Left cardiac atrium (tissue), 4 donors: Measurements from ENCODE around the gene CBL. TPM values are rescaled to one million over a fixed set of nuclear protein-coding genes. Genes with fewer than 3 reads are reported as not detected.

ENCODE experiments used
- ATAC-seq, 2 donors: fragments of 200-7000 bp; cut with Tn5 transposase; one replicate each; pipeline ENCODE4 v1.9.1; 2020; ENCODE audit warnings: mild to moderate bottlenecking in 2 of 2, moderate library complexity in 2 of 2
- DNase-seq: peaks from one replicate; pipeline ENCODE4 v3.0.0-alpha.2; 2020
- intact Hi-C, 2 donors: fragments of 100-400 bp; cut with DNase I; formaldehyde crosslinking; loops; one replicate each; pipeline versions ENCODE4 v1.14.1 to v1.15.1; 2022 to 2023
- total RNA-seq, 2 donors: library from RNA; stranded (reverse); fragmentation: NEBNext Ultra II Directional; extraction: Animal tissue kit (Norgen Biotek cat#: 25700); gene quantifications; one replicate each; pipeline ENCODE4 v1.2.1, GENCODE V29; 2021
- donor health status: DM: no; HTN: yes; CAD: no.
- donor health status: DM: no; HTN: yes; CAD: no; lungs with severe emphysema.
- donor health status: DM: yes; HTN: yes; CAD: no.
- donor health status: Dilated cardiomyopathy.

The CBL gene
- total RNA-seq, 2 donors from 2014 or later, result 11.1 to 13.8 TPM

- intact Hi-C loops, result no loop called here
- DNase-seq (no peak), ATAC-seq (no peak)
Measured at GRCh38 chr11:119317592-119318239, 111.6 kb downstream of the CBL start.

GRCh38 chr11:119318240-119319135, 112.3 kb downstream of the CBL start:
- intact Hi-C loops, result no loop called here
- peak; percentile 60 for DNase-seq
- ATAC-seq, result no peak

- DNase-seq (no peak), ATAC-seq (no peak)
- intact Hi-C loops, result no loop called here
Measured at GRCh38 chr11:119319136-119319699, 113.1 kb downstream of the CBL start.

- no peak for ATAC-seq
- peak; percentile 67 for DNase-seq
- intact Hi-C loops, result loop anchor here (5.0 to 10.0 kb wide), 2 partner anchors 112 to 115 kb away; partner anchors contain the start of gene CBL (in 2 of the 2)
Measured at GRCh38 chr11:119319700-119320239, 113.6 kb downstream of the CBL start.

GRCh38 chr11:119320240-119320775, 114.2 kb downstream of the CBL start:
- no peak for DNase-seq
- intact Hi-C loops, result loop anchor here (5.0 to 10.0 kb wide), 2 partner anchors 113 to 116 kb away; partner anchors contain the start of gene CBL (in 2 of the 2)
- peak in 1 of 2 donors; percentile 0 for ATAC-seq

DNA sequence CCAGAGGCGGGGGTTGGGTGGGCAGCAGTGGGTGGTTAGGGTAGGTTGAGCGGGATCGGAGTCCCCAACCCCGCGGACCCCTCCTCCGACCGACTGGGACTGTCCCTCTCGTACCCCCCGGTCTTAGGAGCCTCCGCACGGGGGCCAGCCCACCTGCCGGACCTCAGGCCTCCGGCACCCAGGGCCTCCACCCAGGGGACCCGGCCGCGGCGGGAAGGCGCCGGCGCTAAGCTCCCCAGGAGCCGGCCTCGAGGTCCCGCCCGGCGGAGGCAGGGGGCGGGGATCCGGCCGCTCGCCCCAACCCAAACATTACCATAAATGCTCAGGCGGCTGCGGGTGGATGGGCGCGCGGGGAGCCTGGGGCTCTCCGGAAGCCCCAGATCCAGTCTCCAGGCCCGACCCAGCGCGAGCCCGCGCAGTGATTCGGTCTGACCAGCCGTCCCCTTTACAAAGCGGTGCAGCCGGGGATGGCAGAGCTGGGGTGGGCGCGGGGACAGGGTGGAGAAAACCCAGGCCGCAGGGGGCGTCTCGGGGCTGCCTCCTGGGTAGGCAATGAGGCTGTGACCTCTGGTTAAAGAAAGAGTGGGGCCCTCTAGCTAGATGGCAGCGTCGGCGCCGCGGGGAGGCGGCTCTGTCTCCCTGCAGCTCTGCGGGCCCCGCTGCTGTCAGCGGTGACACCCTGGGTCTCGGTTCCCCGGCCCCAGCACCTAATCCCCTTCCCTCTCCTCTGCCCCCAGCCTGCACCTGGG, 114.8 kb downstream of the CBL start:
- DNase-seq, result peak; percentile 82
- ATAC-seq, result peak; percentile 45 to 66
- intact Hi-C loops, result loop anchor here (5.0 to 10.0 kb wide), 2 partner anchors 114 to 116 kb away; partner anchors contain the start of gene CBL (in 2 of the 2)

- no peak for ATAC-seq
- DNase-seq, result no peak
- intact Hi-C loops, result loop anchor here (5.0 to 10.0 kb wide), 2 partner anchors 115 to 118 kb away; partner anchors contain the start of gene CBL (in 2 of the 2)
Measured at GRCh38 chr11:119322360-119322739, 116.2 kb downstream of the CBL start.

DNA sequence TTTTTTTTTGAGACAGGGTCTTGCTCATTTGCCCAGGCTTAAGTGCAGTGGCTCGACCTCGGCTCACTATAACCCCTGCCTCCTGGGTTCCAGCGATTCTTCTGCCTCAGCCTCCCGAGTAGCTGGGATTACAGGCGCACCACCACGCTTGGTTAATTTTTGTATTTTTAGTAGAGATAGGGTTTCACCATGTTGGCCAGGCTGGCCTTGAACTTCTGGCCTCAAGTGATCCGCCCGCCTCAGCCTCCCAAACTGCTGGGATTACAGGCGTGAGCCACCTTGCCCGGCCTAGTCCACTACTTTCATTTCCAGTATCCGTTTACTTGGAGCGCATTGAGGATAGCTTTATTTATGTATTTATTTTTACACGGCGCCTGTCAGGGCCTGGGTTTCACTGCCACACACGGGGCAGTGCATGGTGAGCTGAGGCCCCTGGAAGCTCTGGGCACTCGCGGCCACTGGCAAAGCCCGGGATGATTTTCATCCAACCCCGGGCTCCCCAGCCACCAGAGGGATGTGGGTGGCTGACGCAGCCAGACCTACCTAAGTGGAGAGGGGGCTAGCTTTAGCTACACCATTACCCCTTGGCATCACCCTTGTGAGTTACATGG, 116.9 kb downstream of the CBL start:
- intact Hi-C loops, result loop anchor here (5.0 to 10.0 kb wide), 2 partner anchors 116 to 118 kb away; partner anchors contain the start of gene CBL (in 2 of the 2)
- DNase-seq (no peak), ATAC-seq (no peak)

DNA sequence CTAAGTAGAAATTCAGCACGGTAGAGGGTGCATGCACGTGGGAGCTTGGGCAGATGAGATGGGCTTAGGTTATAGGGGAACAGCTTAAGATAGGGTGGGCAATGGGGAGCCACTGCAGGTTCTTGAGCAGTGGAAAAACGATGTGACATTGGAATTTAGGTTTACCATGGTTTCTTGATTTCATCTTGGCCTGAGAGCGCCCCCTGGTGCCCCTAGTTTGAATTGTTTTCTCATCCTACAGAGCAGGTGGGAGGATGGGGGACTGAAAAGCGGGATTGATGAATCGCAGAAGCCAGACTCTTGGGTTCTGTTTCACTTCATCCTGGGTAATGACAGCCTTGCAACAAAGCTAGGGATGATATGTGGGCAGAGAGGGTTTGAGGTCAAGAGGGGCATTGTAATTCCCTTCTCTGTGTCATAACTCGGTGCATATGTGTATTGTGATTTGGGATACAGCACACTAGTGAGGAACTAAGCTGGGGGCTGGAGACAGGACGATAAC, 117.4 kb downstream of the CBL start:
- intact Hi-C loops, result loop anchor here (5.0 to 10.0 kb wide), 2 partner anchors 116 to 119 kb away; partner anchors contain the start of gene CBL (in 2 of the 2)
- ATAC-seq, result no peak
- DNase-seq, result peak; percentile 77

DNA sequence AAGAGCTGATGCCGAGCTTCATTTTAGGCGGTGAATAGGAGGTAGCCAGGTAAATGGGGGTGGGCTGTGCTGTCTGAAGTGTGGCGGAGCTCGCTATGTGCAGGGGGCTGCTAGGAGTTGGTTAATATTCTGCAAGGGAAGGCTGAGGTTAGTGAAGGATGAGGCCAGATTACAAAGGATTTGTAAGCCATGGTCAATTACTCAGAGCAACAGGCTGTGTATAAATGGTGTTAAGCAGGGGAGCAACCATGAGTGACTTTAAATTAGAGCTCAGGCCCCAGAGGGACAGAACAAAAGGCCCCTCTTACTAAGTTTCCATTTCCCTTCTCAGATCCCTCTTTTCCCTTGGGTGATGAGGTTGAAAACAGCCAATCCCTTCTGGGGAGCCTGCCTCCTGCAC, 118.0 kb downstream of the CBL start:
- ATAC-seq (no peak), DNase-seq (no peak)
- intact Hi-C loops, result loop anchor here (5.0 to 10.0 kb wide), 2 partner anchors 117 to 119 kb away; partner anchors contain the start of gene CBL (in 2 of the 2)

- intact Hi-C loops, result loop anchor here in 1 of 2 donors (10.0 kb wide), 1 partner anchor 125 kb away; the partner anchor contains the start of gene CBL
- DNase-seq, result no peak
Measured at GRCh38 chr11:119329320-119329719, 123.2 kb downstream of the CBL start.

DNA sequence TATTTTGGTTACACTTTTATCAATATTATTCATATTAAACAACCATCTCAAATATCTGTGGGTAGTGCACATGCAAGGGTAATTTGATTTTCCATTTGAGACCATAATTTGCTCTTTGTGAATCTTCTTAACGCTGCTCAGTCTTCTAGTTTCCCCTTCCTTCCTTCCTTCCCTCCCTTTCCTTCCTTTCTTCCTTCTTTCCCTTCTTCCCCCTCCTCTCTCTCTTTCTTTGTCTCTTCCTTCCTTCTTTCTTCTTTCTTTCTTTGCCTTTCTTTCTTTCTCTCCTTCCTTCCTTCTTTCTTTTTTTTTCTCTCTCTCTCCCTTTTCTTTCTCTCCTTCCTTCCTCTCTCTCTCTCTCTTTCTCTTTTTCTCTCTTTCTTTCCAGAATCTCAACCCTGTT, 124.1 kb downstream of the CBL start:
- no peak for ATAC-seq
- no peak for DNase-seq
- intact Hi-C loops, result no loop called here

More at GRCh38 chr11:119329320-119329719, 123.2 kb downstream of the CBL start:
- no peak for ATAC-seq

- DNase-seq (no peak), ATAC-seq (no peak)
- intact Hi-C loops, result no loop called here
Measured at GRCh38 chr11:119332111-119332765, 126.1 kb downstream of the CBL start.

GRCh38 chr11:119334174-119334930, 128.2 kb downstream of the CBL start, which contains the start of gene RNF26:
Gene RNF26 (plus strand): TSS chr11:119334527. CDS start chr11:119335123, 596 bp downstream.
- peak; percentile 95 for ATAC-seq
- DNase-seq, result peak; percentile 94
- intact Hi-C loops, result no loop called here

DNA sequence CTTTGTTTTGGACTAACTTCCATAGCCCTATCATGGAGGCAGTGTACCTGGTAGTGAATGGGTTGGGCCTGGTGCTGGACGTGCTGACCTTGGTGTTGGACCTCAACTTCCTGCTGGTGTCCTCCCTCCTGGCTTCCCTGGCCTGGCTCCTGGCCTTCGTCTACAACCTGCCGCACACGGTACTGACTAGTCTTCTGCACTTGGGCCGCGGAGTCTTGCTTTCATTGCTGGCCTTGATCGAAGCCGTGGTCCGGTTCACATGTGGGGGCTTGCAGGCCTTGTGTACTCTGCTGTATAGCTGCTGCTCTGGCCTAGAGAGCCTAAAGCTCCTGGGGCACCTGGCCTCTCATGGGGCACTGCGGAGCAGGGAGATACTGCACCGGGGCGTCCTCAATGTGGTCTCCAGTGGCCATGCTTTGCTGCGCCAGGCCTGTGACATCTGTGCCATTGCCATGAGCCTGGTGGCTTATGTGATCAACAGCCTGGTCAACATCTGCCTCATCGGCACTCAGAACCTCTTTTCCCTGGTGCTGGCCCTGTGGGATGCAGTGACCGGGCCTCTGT, 129.0 kb downstream of the CBL start:
- ATAC-seq (no peak), DNase-seq (no peak)
- intact Hi-C loops, result loop anchor here in 1 of 2 donors (5.0 kb wide), 1 partner anchor 37 kb away; no protein-coding TSS in a partner anchor
